Pulmonary artery endothelial cell (primary cell): ENCODE results near the gene CTPS1. TPM values are rescaled to one million over a fixed set of nuclear protein-coding genes. Genes with fewer than 3 reads are reported as not detected.

Experiments used
- total RNA-seq: library from RNA; depleted of rRNA; stranded (reverse); fragments of >200 nt; gene quantifications from 2 replicates; pipeline ENCODE4 v1.2.3, GENCODE V29; 2014

The CTPS1 gene
- total RNA-seq, 1 donor from 2014 or later, result 49.1 TPM

Other genes starting within 250 kb of the CTPS1 start
- gene KCNQ4, start 195.9 kb upstream of the CTPS1 start, total RNA-seq, result 0.04 TPM in 1 of 2 replicates, not detected in the other
- 4.2 and 6.5 TPM in 2 replicates for gene CITED4, start 117.3 kb upstream of the CTPS1 start, total RNA-seq
- 0.20 and 0.28 TPM in 2 replicates for gene SLFNL1, start 42.0 kb downstream of the CTPS1 start, total RNA-seq